SH-SY5Y (cell line): Measurements from ENCODE around the gene GRAMD1B.

Source experiments
- GATA2 ChIP-seq: IDR thresholded peaks from 2 replicates; pipeline ENCODE4 v1.6.1; 2011; ENCODE audit warnings: mild to moderate bottlenecking, low read depth, low read length
- GATA3 ChIP-seq: IDR thresholded peaks from 2 replicates; pipeline ENCODE4 v1.6.1; 2011; ENCODE audit warnings: low read depth, mild to moderate bottlenecking, low read length, moderate library complexity

Gene GRAMD1B

GRCh38 chr11:123449436-123449835 is 19.4 kb downstream of the GRAMD1B start:
- TF ChIP-seq GATA3 (0 out of 2 replicates have a peak, but pooled peaks have one; percentile 12), GATA2 (peak; percentile 71)

GRCh38 chr11:123450623-123451022 is 20.6 kb downstream of the GRAMD1B start:
- TF ChIP-seq GATA2 (no peak), GATA3 (no peak)

- TF ChIP-seq GATA3 (no peak), GATA2 (no peak)
Observed at GRCh38 chr11:123451183-123451781, 21.2 kb downstream of the GRAMD1B start.

DNA sequence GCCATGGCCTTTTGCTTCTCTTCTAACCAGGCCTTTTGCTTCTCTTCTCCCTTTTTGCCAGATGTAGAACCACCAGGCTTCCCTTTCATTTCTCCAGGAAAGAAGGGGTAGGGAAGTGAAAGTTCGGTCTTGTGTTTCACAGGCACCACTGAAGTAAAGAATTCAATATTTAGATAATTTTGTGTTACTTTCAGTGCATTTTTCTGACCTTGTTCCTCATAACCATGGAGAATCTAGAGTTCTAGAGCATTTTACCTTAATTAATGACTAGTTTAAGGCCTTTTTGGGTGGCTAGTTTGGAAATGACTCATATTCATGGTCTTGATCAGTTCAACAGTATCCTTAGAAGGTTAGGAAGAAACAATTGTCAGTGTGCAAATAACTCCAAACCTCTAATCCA is 22.7 kb downstream of the GRAMD1B start:
- TF ChIP-seq GATA2 = no peak
- TF ChIP-seq GATA3 = no peak

DNA sequence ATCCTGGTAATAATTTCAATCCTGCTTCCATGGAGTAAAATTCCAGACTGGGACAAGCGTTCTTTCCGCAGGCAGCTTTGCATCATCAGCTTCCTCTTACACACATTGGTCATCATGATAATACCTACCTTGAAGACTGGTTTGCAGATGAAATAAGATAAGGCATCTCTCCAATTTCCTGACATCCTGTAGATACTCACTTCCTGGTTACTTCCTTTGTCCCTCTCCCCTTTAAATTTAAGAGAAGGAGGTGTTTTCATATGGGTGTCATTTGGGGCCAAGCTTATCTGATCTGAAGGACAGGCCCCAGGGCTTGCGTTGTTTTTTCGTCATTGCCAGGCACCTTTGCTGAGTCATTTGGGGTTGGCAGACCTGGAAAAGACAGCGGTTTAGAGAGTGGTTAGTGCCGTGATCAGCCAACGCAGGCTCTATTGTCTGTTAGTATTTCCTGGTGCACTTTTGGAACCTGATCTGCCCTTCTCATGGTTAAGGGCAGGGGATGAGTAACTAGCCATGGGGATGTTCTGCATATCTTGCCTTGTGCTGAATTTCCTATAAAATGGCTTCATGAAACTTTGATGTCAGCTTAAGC is 24.1 kb downstream of the GRAMD1B start:
- TF ChIP-seq GATA2 (no peak), GATA3 (no peak)

- TF ChIP-seq GATA2 (no peak), GATA3 (no peak)
Observed at GRCh38 chr11:123454796-123455195, 24.7 kb downstream of the GRAMD1B start.

DNA sequence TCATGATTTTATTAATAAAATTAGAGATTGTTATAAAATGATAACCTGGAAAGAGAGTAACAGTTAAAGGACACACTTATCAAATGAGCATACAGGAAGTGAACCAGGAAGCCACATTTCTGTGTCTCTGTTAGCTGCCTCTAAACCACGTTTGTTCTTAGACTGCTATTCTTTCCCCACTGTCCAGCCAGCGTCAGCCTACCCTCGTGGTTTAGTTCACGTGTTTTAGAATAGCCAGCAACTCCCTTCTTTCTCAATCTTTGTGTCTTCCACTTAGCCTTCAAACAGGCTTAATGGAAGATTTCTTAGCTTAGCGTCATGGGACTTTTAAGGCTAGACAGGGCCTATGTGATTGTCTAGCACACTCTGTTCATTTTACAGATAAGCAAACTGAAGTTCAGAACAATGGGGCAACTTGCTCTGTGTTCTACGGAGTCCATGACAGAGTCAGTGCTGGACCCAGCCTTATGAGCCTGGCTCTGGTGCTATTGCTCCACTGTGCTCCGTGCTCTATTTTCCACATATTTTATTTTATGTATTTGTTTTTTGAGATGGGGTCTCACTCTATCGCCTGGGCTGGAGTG is 27.2 kb downstream of the GRAMD1B start:
- no peak for TF ChIP-seq GATA2

GRCh38 chr11:123458501-123458900 is 28.4 kb downstream of the GRAMD1B start:
- no peak for TF ChIP-seq GATA3
- no peak for TF ChIP-seq GATA2

DNA sequence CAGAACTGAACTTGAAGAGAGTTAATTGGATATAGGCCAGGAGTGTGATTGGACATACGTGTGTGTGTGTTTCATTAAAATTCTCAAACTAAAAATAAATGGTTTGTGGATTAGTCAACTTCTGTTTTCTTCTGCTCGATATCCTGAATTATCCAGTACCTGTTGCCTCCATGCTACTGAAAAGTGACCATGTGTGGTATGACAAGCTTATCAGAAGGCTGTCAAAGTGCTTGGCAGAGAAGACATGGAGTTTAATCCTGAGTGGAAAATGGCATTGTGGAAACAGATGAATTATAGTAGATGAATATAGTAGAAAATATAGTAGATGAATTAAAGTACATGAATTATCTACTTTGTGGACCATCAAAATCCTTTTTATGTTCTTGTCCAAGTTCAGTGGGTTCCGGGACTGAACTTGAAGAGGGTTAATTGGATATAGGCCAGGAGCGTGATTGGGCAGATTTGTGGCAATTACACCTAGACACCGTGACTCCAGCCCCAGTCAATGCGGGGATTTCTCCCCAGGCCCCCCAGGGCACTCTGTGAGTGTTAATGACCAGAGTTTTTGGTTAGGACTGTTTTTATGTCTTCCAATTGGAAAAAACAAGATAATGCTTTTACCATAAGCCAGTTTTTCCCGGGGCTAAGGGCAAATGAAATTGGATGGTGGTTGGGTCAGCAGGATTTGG is 30.1 kb downstream of the GRAMD1B start:
- no peak for TF ChIP-seq GATA3
- TF ChIP-seq GATA2 = no peak

- TF ChIP-seq GATA3 (no peak), GATA2 (no peak)
Observed at GRCh38 chr11:123461164-123461563, 31.1 kb downstream of the GRAMD1B start.

- no peak for TF ChIP-seq GATA3
- TF ChIP-seq GATA2 = no peak
Observed at GRCh38 chr11:123469089-123469488, 39.0 kb downstream of the GRAMD1B start.

DNA sequence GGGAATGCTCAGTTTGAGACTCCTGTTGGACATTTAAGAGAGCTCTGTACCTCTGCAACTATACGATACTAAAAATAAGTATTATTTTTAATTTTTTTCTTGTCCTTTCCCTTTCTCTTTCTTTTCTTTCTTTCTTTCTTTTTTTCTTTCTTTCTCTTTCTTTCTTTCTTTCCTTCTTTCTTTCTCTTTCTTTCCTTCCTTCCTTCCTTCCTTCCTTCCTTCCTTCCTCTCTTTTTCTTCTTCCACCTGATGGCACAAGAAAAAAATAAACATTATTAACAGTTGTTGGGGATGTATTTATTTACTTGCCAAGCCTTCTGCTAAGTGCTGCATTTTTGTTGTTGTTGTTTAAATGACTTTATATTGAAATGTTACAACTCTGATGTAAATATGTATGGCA is 39.5 kb downstream of the GRAMD1B start:
- TF ChIP-seq GATA2 (no peak), GATA3 (no peak)

DNA sequence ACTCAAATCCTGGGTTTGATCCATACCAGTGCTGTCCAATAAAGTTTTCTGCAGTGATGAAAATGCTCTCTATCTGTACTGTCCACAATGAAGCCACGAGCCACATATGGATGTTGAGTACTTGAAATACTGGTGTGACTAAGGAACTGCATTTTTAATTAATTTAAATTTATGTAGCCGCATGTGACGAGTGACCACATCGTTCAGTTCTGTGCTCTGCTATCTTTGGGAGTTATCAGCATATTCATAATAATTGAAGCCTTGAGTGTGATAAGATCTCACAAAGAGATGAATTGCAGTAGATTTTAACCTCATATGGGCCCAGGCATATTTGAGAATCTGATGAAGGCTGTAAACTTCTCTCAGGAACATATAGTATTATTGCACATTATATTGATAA is 40.8 kb downstream of the GRAMD1B start:
- peak; percentile 61; the same call in 1 of the 2 replicates for TF ChIP-seq GATA3
- no peak for TF ChIP-seq GATA2

DNA sequence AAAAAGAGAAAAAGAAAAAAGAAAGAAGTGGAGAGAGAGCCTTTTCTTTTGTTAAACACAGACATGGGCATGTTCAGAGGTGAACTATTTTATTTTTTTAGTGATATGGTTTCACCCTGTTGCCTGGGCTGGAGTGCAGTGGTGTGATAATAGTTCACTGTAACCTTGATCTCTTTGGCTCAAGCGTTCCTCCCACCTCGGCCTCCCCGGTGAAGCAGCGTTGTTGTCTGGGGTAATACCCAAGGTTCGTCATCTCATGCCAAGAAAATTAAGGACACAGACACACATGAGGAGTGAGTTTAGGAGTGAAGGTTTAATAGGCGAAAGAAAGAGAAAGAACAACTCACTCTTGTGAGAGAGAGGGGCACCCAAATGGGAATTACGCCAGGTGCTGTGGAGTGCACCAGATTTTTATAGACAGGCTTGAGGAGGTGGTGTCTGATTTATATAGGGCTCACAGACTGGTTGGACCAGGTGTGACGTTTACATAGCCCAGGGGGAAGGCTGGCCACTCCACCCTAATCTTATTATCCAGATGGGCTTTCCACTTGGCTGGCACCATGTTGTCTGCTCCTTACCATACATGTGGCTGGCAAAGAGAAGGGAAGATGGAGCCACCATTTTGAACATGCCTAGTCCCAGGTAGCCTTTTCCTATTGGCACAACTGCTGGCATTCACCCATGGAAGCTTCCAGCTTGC is 42.3 kb downstream of the GRAMD1B start:
- TF ChIP-seq GATA3 = no peak
- no peak for TF ChIP-seq GATA2
